ENCODE results near the gene LHX2.

LHX2 gene

DNA sequence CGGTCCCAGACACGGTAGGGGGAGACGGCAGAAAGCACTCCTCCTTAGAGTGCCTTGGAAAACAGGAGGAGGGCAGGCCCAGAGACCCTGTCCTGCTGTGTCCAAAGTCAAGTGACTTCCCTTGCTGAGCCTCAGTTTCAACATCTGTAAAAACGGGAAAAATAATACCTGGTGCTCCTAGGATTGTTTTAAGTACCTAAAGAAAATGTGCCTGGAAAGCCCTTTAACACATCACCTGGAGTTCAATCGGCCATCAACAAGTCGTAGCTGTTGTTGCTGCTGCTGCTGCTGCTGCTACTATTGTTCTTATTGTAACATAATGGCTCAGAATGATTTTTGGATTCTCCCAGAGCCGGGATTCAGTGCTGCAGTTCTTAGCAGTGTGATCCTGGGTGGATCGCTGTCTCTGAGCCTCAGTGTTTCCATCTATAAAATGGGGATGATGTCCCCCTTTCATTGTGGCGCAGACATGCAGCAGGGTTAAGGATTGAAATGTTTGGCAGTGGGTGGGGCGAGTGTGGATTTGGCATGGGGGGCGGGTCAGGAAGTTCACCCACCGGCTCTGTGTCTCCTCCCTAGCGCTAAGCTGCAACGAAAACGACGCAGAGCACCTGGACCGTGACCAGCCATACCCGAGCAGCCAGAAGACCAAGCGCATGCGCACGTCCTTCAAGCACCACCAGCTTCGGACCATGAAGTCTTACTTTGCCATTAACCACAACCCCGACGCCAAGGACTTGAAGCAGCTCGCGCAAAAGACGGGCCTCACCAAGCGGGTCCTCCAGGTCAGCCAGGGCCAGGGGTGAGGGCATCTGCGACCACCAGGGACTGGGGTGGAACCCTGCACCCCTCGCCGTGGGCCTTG is 9.2 kb downstream of the LHX2 start:
- TF ChIP-seq CTCF (IDR thresholded peaks at IDR 0.05; ENCODE audit: control extremely low read depth, extremely low read depth, low read depth, missing control alignments), result no peak
- ChIA-PET CTCF (interaction anchor here (0.7 kb wide), 1 partner anchor 21 kb away, joined by 3 read pairs; no protein-coding TSS in a partner anchor), POLR2A (no interaction called here)
- peak; percentile 69 for DNase-seq (ENCODE audit: extremely low spot score)

- POLR2A ChIA-PET, result no interaction called here
- no peak for DNase-seq (ENCODE audit: extremely low spot score)
- CTCF ChIA-PET, result interaction anchor here (0.7 to 1.4 kb wide), 2 partner anchors 19 to 20 kb away, joined by 3 read pairs; no protein-coding TSS in a partner anchor
- no peak for TF ChIP-seq CTCF (IDR thresholded peaks at IDR 0.05; ENCODE audit: control extremely low read depth, extremely low read depth, low read depth, missing control alignments)
Measured at GRCh38 chr9:124021385-124021769, 9.8 kb downstream of the LHX2 start.

DNA sequence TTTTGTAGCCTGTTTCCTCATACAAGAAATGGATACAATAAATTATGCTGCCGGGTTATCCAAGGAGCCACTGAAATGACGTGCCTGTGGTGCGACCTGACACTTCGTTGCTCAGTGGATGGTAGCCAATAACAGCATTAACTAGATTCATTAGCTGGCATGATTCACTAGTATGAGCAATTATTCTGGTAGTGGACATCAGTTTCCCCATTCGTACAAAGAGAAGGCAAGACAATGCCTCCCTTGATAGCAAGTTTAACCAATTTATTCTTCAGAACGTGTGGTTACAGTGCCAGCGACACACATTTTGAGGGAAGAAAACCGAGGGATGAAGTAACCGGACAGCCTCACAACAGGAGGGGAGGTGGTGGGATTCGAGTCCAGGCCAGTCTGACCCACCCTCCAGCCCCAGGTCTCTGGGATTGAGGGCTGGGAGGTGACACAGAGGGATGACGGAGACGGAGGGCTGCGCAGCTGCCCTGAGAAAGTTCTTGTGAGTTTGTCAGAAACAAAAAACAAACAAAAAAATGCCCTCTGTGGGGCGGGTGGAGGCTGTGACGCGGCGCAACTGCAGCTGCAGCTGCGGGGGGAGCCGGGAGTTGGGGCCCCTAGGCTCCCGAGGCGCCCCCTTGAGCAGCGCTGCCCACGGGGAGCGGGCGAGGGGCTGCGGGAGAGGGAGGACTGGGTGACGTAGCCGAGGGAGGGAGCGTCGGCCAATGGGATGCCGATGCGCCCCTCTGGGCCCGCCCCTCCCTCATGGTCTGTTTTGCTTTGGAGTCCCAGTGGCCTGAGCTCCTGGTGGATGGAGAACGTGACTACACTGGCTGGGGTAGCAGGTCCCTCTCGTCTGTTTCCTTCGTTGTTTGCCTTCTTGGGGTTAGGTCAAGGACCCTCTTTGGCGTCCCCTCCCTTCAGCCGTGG is 10.9 kb downstream of the LHX2 start:
- ChIA-PET CTCF (interaction anchor here (1.0 to 1.4 kb wide), 3 partner anchors 17 to 178 kb away, joined by 3 read pairs; no protein-coding TSS in a partner anchor), POLR2A (no interaction called here)
- no peak for TF ChIP-seq CTCF (IDR thresholded peaks at IDR 0.05; ENCODE audit: control extremely low read depth, extremely low read depth, low read depth, missing control alignments)
- no peak for DNase-seq (ENCODE audit: extremely low spot score)

DNA sequence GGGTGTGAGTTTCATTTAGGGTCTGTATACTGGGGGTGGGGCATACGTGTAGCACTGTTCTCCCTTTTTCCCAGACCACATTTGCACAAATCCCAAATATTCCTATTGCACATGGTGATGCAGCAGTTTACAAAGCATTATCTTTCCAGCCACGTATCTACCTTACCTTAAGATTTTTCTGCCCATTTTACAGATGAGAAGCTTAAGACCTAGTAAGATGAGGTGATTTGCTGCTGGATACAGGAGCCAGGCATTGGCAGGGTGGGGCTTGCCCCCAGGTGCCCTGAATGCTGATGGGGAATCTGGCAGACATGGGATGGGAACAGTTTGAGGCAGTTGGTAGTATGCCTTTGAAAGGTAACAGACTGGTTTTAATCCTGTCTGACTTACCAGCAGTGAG is 12.5 kb downstream of the LHX2 start:
- no peak for DNase-seq (ENCODE audit: extremely low spot score)
- ChIA-PET CTCF (interaction anchor here (1.9 kb wide), 1 partner anchor 16 kb away, joined by 6 read pairs; no protein-coding TSS in a partner anchor), POLR2A (no interaction called here)
- no peak for TF ChIP-seq CTCF (IDR thresholded peaks at IDR 0.05; ENCODE audit: control extremely low read depth, extremely low read depth, low read depth, missing control alignments)

DNA sequence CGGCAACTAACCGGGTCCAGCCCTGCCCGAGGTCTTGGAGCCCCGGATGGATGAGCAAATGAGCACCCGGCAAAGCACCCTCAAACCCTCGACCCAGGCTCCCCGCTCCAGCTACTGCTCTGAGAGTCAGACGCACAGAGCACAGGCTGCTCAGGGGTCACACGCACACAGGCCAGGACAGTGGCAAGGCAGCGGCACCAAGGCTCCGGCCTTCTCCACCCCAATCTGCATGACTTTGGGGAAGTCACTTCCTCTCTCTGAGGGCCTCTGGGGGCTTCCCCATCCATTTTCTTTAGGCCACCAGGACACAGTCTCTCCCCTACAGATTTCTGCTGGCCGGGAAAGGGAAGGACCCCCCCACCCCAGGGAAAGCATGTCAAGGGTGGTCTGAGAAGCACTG is 18.0 kb downstream of the LHX2 start:
- POLR2A ChIA-PET, result no interaction called here
- CTCF ChIA-PET, result no interaction called here
- no peak for DNase-seq (ENCODE audit: extremely low spot score)
- TF ChIP-seq CTCF (IDR thresholded peaks at IDR 0.05; ENCODE audit: control extremely low read depth, extremely low read depth, low read depth, missing control alignments), result no peak

DNA sequence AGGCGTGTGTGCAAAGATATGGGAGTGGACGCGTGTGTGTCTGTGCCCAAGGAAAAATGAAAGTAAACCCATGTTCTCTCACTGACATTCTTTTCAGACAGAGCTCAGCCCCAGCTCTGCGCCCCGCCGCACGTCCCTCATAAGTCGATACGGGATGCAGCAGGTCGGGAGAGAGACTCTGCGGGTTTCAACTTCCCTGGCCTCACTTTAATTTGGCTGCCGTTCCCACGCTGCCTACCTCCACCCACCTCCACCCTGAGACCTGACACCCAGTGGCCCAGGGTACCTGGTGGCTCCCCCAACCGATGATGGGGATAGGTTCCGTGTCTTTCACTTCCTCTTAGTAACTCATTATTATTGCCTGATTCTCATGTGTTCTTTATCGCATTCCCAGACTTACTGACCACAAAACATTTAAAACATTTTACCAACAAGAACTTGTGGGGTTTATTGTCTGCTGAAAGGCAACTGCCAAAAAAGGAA is 19.4 kb downstream of the LHX2 start:
- no peak for TF ChIP-seq CTCF (IDR thresholded peaks at IDR 0.05; ENCODE audit: control extremely low read depth, extremely low read depth, low read depth, missing control alignments)
- ChIA-PET CTCF (interaction anchor here (0.9 to 1.0 kb wide), 2 partner anchors 27 to 345 kb away, joined by 3 read pairs; no protein-coding TSS in a partner anchor), POLR2A (no interaction called here)
- DNase-seq (ENCODE audit: extremely low spot score), result no peak
